Measurements from ENCODE around the gene KIF18A. TPM values are rescaled to one million over a fixed set of nuclear protein-coding genes. Genes with fewer than 3 reads are reported as not detected.

KIF18A gene
- total RNA-seq, 2 donors from 2014 or later, result 17.7 to 24.4 TPM

DNA sequence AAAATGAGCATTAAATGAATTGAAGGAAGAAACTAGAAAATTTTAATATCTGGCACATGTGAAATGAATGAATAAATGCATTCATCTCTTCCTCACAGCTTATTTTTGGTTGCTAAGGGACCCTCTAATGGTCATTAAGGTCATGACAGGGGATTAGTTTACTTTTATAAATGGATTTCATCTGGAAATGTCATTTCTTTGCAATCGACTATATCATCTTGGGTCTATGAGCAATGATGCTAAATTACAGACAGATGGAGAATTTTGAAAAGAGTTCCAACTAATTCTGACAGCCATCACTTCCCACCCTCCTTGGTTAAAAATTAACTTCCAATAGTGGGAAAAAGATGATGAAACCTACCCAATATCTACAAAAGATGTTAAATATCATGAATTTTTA is 98.0 kb downstream of the KIF18A start:
- no peaks in the 10 kb centered on the region for H3K9me3 ChIP-seq (ENCODE audit: control insufficient read depth, low read length)

DNA sequence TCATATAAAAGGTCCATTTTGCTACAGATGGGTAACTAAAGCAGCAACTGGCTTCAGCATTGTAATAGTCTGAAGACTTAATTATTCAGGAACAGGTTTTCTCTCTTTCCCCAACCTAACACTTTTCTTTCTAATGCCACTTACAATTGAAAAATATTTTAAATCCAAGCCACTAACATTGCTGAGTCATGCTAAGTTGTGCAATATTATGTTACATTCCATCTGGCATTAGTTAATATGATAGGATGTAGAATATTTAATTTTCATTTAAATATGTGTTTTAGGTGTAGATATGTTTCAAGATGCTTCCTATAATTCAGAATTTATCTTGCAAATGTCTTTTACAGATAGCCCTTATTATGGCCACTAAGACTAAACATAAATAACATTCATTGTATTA is 98.6 kb downstream of the KIF18A start:
- DNase-seq, result no peak
- H3K9me3 ChIP-seq (ENCODE audit: control insufficient read depth, low read length), result no peaks in the 10 kb centered on the region
- H3K4me1 ChIP-seq (ENCODE audit: control insufficient read depth, insufficient read depth, low read length), result no peaks in the 10 kb centered on the region
- no peak overlapping the region for H3K27ac ChIP-seq (ENCODE audit: low read depth, low read length)
- no peaks in the 10 kb centered on the region for H3K36me3 Mint-ChIP-seq (ENCODE audit: low read depth)
- no peaks in the 10 kb centered on the region for H3K4me1 Mint-ChIP-seq
- TF ChIP-seq, protein P1, sequence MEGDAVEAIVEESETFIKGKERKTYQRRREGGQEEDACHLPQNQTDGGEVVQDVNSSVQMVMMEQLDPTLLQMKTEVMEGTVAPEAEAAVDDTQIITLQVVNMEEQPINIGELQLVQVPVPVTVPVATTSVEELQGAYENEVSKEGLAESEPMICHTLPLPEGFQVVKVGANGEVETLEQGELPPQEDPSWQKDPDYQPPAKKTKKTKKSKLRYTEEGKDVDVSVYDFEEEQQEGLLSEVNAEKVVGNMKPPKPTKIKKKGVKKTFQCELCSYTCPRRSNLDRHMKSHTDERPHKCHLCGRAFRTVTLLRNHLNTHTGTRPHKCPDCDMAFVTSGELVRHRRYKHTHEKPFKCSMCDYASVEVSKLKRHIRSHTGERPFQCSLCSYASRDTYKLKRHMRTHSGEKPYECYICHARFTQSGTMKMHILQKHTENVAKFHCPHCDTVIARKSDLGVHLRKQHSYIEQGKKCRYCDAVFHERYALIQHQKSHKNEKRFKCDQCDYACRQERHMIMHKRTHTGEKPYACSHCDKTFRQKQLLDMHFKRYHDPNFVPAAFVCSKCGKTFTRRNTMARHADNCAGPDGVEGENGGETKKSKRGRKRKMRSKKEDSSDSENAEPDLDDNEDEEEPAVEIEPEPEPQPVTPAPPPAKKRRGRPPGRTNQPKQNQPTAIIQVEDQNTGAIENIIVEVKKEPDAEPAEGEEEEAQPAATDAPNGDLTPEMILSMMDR (conservative IDR thresholded peaks at IDR 0.05), result no peak
- no peak overlapping the region for H3K4me3 ChIP-seq (ENCODE audit: low read length)
- no peaks in the 10 kb centered on the region for H3K9me3 Mint-ChIP-seq
- no peak overlapping the region for H3K4me3 Mint-ChIP-seq
- no peak overlapping the region for H3K27ac Mint-ChIP-seq
- H3K36me3 ChIP-seq (ENCODE audit: control insufficient read depth, insufficient read depth, low read length), result no peaks in the 10 kb centered on the region
- no peak overlapping the region for H3K9ac ChIP-seq (ENCODE audit: extremely low read depth, low read length, poor library complexity, severe bottlenecking)
- H3K27me3 ChIP-seq (ENCODE audit: control insufficient read depth, insufficient read depth, low read length, poor library complexity, severe bottlenecking), result no peaks in the 10 kb centered on the region
- H3K27me3 Mint-ChIP-seq (ENCODE audit: insufficient read depth), result no peaks in the 10 kb centered on the region

More for the DNA sequence above, 98.0 kb downstream of the KIF18A start:
- no peaks in the 10 kb centered on the region for H3K4me1 ChIP-seq (ENCODE audit: control insufficient read depth, insufficient read depth, low read length)
- TF ChIP-seq, protein P1 (conservative IDR thresholded peaks at IDR 0.05), result no peak
- DNase-seq, result no peak
- Mint-ChIP-seq H3K36me3 (ENCODE audit: low read depth) (no peaks in the 10 kb centered on the region), H3K27me3 (ENCODE audit: insufficient read depth) (no peaks in the 10 kb centered on the region), H3K4me1 (no peaks in the 10 kb centered on the region), H3K9me3 (no peaks in the 10 kb centered on the region), H3K4me3 (no peak overlapping the region), H3K27ac (no peak overlapping the region)
- no peak overlapping the region for H3K9ac ChIP-seq (ENCODE audit: extremely low read depth, low read length, poor library complexity, severe bottlenecking)
- H3K4me3 ChIP-seq (ENCODE audit: low read length), result no peak overlapping the region
- 86% methylated on average over 1 of the region's 1 CpG; no CpG with 5 or more reads in 1 of the 2 experiments for WGBS, 2 experiments (ENCODE audit: insufficient coverage in 1 of 2, insufficient read length in 1 of 2)
- no peaks in the 10 kb centered on the region for H3K36me3 ChIP-seq (ENCODE audit: control insufficient read depth, insufficient read depth, low read length)
- H3K27me3 ChIP-seq (ENCODE audit: control insufficient read depth, insufficient read depth, low read length, poor library complexity, severe bottlenecking), result no peaks in the 10 kb centered on the region
- no peak overlapping the region for H3K27ac ChIP-seq (ENCODE audit: low read depth, low read length)

DNA sequence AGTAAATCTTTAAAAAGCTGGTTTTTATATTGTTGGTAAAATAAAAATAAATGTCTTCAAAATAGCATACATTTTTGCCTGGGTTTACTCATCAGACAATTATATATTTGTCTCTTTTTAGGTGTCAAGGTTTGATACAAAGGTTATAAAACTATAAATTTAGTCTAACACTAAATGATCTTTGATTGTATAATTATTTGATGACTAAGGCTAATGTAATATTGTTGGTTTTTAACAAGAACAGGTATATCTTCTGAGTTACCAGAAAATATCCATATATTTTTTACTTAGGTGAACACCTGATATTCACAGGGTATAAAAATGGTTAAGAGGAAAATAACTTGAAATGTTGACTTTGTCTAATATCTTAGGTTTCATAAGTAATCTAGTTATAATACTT is 104.3 kb downstream of the KIF18A start:
- DNase-seq, result no peak
- H3K27me3 ChIP-seq (ENCODE audit: control insufficient read depth, insufficient read depth, low read length, poor library complexity, severe bottlenecking), result no peaks in the 10 kb centered on the region
- Mint-ChIP-seq H3K4me1 (no peaks in the 10 kb centered on the region), H3K9me3 (peaks cover 42% of the 10 kb centered on the region), H3K27me3 (ENCODE audit: insufficient read depth) (no peaks in the 10 kb centered on the region), H3K27ac (no peak overlapping the region), H3K4me3 (no peak overlapping the region), H3K36me3 (ENCODE audit: low read depth) (peaks cover 20% of the 10 kb centered on the region)
- H3K9ac ChIP-seq (ENCODE audit: extremely low read depth, low read length, poor library complexity, severe bottlenecking), result no peak overlapping the region
- no peaks in the 10 kb centered on the region for H3K36me3 ChIP-seq (ENCODE audit: control insufficient read depth, insufficient read depth, low read length)
- H3K9me3 ChIP-seq (ENCODE audit: control insufficient read depth, low read length), result peaks cover 33% of the 10 kb centered on the region
- TF ChIP-seq, protein P1 (conservative IDR thresholded peaks at IDR 0.05), result no peak
- no peak overlapping the region for H3K27ac ChIP-seq (ENCODE audit: low read depth, low read length)
- H3K4me3 ChIP-seq (ENCODE audit: low read length), result no peak overlapping the region
- H3K4me1 ChIP-seq (ENCODE audit: control insufficient read depth, insufficient read depth, low read length), result no peaks in the 10 kb centered on the region
